Measurements from ENCODE around the gene SYT15.

SYT15 gene

GRCh38 chr10:46547541-46548497 is 31.1 kb upstream of the SYT15 start:
- H3K4me2 ChIP-seq (ENCODE audit: low read depth, low read length, poor library complexity, severe bottlenecking), result no peak overlapping the region
- H3F3A ChIP-seq (ENCODE audit: low read depth), result no peaks in the 10 kb centered on the region
- TF ChIP-seq EZH2phosphoT487 (IDR thresholded peaks at IDR 0.05; ENCODE audit: borderline replicate concordance), result no peak
- no peak for TF ChIP-seq CTCF (conservative IDR thresholded peaks at IDR 0.05; ENCODE audit: low read length)
- no peak overlapping the region for H3K9ac ChIP-seq (ENCODE audit: low read depth, low read length, poor library complexity, severe bottlenecking)
- H3K4me3 ChIP-seq (ENCODE audit: low read length, poor library complexity, severe bottlenecking), result no peak overlapping the region
- H3K27me3 ChIP-seq (ENCODE audit: insufficient read depth, low read length, poor library complexity, severe bottlenecking), result no peaks in the 10 kb centered on the region
- no peaks in the 10 kb centered on the region for H4K20me1 ChIP-seq (ENCODE audit: insufficient read depth, low read length, poor library complexity, severe bottlenecking)
- no peaks in the 10 kb centered on the region for H3K79me2 ChIP-seq (ENCODE audit: insufficient read depth, low read length)
- H3K9me3 ChIP-seq (ENCODE audit: insufficient read depth, low read depth, low read length), result no peaks in the 10 kb centered on the region
- H3K4me1 ChIP-seq (ENCODE audit: insufficient read depth, low read length, poor library complexity, severe bottlenecking), result no peaks in the 10 kb centered on the region
- H2AFZ ChIP-seq (ENCODE audit: low read length), result no peak overlapping the region
- H3K36me3 ChIP-seq (ENCODE audit: insufficient read depth, low read length), result no peaks in the 10 kb centered on the region
- H3K9me2 ChIP-seq (replicated peaks; ENCODE audit: low read depth, low read length), result no peaks in the 10 kb centered on the region

GRCh38 chr10:46548498-46549090 is 30.3 kb upstream of the SYT15 start:
- H3K4me2 ChIP-seq (ENCODE audit: low read depth, low read length, poor library complexity, severe bottlenecking), result no peak overlapping the region
- no peak overlapping the region for H2AFZ ChIP-seq (ENCODE audit: low read length)
- H3K9ac ChIP-seq (ENCODE audit: low read depth, low read length, poor library complexity, severe bottlenecking), result no peak overlapping the region
- H3K4me3 ChIP-seq (ENCODE audit: low read length, poor library complexity, severe bottlenecking), result no peak overlapping the region
- no peaks in the 10 kb centered on the region for H3K9me3 ChIP-seq (ENCODE audit: insufficient read depth, low read depth, low read length)
- H3F3A ChIP-seq (ENCODE audit: low read depth), result no peaks in the 10 kb centered on the region
- no peaks in the 10 kb centered on the region for H4K20me1 ChIP-seq (ENCODE audit: insufficient read depth, low read length, poor library complexity, severe bottlenecking)
- H3K4me1 ChIP-seq (ENCODE audit: insufficient read depth, low read length, poor library complexity, severe bottlenecking), result no peaks in the 10 kb centered on the region
- H3K27me3 ChIP-seq (ENCODE audit: insufficient read depth, low read length, poor library complexity, severe bottlenecking), result no peaks in the 10 kb centered on the region
- no peak for TF ChIP-seq EZH2phosphoT487 (IDR thresholded peaks at IDR 0.05; ENCODE audit: borderline replicate concordance)
- TF ChIP-seq CTCF (conservative IDR thresholded peaks at IDR 0.05; ENCODE audit: low read length), result no peak
- no peaks in the 10 kb centered on the region for H3K9me2 ChIP-seq (replicated peaks; ENCODE audit: low read depth, low read length)
- no peaks in the 10 kb centered on the region for H3K79me2 ChIP-seq (ENCODE audit: insufficient read depth, low read length)
- no peaks in the 10 kb centered on the region for H3K36me3 ChIP-seq (ENCODE audit: insufficient read depth, low read length)

GRCh38 chr10:46549171-46550075 is 29.5 kb upstream of the SYT15 start:
- Histone ChIP-seq H3K36me3 (ENCODE audit: insufficient read depth, low read length) (no peaks in the 10 kb centered on the region), H3K27me3 (ENCODE audit: insufficient read depth, low read length, poor library complexity, severe bottlenecking) (no peaks in the 10 kb centered on the region), H3K9me2 (replicated peaks; ENCODE audit: low read depth, low read length) (no peaks in the 10 kb centered on the region), H3K9me3 (ENCODE audit: insufficient read depth, low read depth, low read length) (no peaks in the 10 kb centered on the region), H3K4me1 (ENCODE audit: insufficient read depth, low read length, poor library complexity, severe bottlenecking) (no peaks in the 10 kb centered on the region), H3K4me2 (ENCODE audit: low read depth, low read length, poor library complexity, severe bottlenecking) (no peak overlapping the region), H4K20me1 (ENCODE audit: insufficient read depth, low read length, poor library complexity, severe bottlenecking) (no peaks in the 10 kb centered on the region), H3F3A (ENCODE audit: low read depth) (no peaks in the 10 kb centered on the region), H3K79me2 (ENCODE audit: insufficient read depth, low read length) (no peaks in the 10 kb centered on the region), H3K9ac (ENCODE audit: low read depth, low read length, poor library complexity, severe bottlenecking) (no peak overlapping the region), H3K4me3 (ENCODE audit: low read length, poor library complexity, severe bottlenecking) (no peak overlapping the region), H2AFZ (ENCODE audit: low read length) (no peak overlapping the region)
- TF ChIP-seq CTCF (conservative IDR thresholded peaks at IDR 0.05; ENCODE audit: low read length) (no peak), EZH2phosphoT487 (IDR thresholded peaks at IDR 0.05; ENCODE audit: borderline replicate concordance) (no peak)
